ENCODE results near the gene NDST1. TPM values are rescaled to one million over a fixed set of nuclear protein-coding genes. Genes with fewer than 3 reads are reported as not detected.

Gene NDST1
- total and polyA plus RNA-seq, 10 of the 15 experiments (the other 5 are each of a cell fraction or from before 2014, with no cell fraction given): 0.20 to 53.5 (median 12.9) TPM

DNA sequence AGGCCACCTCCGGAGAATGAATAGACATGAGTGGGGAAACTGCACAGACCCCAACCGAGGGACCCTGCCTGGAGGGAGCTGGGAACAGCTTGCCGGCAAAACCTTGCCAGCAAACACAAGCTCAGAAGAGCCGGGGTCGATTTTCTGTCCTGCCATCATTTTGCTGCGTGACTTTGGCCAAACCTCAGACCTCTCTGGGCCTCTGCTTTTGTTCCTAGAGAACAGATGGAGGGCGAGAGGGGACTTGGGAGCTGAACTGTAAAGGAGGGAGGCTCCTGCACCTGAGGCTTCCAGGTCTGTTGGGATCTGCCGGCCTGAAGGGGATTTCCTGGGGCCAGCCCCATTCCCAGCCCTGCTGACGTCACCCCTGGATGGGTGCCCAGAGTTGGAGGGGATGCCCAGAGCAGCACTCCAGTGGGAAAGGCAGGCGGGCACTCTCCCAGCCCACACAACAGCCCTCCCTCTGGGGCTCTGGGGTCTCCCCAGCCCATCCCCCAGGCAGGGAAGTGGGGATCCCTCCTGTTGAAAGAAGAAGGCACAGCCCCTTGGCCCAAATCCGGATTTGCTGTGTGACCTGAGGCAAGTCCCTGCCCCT, 92.1 kb downstream of the NDST1 start (continued):
- TF ChIP-seq, protein P1, sequence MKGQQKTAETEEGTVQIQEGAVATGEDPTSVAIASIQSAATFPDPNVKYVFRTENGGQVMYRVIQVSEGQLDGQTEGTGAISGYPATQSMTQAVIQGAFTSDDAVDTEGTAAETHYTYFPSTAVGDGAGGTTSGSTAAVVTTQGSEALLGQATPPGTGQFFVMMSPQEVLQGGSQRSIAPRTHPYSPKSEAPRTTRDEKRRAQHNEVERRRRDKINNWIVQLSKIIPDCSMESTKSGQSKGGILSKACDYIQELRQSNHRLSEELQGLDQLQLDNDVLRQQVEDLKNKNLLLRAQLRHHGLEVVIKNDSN (IDR thresholded peaks at IDR 0.05; ENCODE audit: borderline replicate concordance, extremely low read length, insufficient read depth, low read depth, low read length): no peak
- TF ChIP-seq IKZF1 (conservative IDR thresholded peaks at IDR 0.05): peak; percentile 83
- TF ChIP-seq IKZF2 (IDR thresholded peaks at IDR 0.05): peak; percentile 57 to 62; a peak in 3 of 4 replicates
- no peak for TF ChIP-seq SREBF1 (IDR thresholded peaks at IDR 0.05; ENCODE audit: low read length)
- no peak for TF ChIP-seq ZZZ3 (IDR thresholded peaks at IDR 0.05; ENCODE audit: control insufficient read depth, insufficient read length, low read depth)
- no peak for TF ChIP-seq SMAD5 (IDR thresholded peaks at IDR 0.05; ENCODE audit: low read depth)
- TF ChIP-seq CBFB (IDR thresholded peaks at IDR 0.05; ENCODE audit: low read depth): no peak
- TF ChIP-seq CBX5 (IDR thresholded peaks at IDR 0.05; ENCODE audit: low read depth): no peak

DNA sequence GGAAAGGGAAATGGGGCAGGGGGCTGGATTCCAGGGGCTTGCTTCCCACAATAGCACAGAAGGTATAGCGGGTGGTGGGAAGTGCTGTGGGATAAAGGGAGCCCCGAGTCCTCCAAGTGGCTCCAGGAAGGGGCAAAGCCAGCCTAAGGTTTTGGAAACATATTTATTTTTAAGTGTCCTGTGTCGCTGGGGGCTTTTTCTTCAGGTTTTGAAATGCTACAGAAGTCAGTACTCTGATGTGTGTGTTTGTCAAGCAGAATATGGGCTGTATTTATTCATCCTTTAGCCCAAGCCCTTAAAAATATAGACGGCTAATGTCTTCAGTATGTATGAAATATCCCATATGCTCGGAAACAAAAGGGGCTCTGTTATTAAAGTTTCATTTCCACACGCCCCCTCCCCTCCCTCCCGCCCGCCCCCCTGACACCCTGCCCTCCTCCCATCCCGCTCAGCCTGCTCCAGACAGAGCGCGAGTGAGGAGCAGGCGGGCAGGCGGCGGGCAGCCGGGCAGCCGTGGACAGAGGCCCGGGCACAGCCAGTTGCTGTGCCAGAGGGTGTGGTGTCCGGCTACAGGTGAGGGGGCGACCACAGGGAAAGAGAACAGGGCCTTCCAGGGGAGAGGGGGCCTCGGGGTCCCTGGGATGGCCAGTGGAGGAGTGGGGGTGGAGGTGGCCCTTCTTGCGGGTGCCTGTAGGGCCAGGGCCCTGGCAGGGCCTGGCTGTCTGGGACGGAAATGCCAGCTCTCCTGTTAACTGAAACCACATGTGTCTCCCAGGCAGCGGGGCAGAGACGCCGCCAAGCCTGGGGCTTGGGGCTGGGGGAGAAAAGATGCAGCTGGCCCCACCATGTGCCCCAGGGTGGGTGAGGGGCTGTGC, 92.9 kb downstream of the NDST1 start:
- ATAC-seq (no peak), FAIRE-seq (no peak), DNase-seq (ENCODE audit: low read depth, low spot score) (no peak)
- CTCF ChIA-PET: no interaction called here
- SMC1A ChIA-PET (ENCODE audit: uncharacterized antibody, unreplicated experiment): no interaction called here
- intact Hi-C loops (cut with micrococcal nuclease; ENCODE audit: unreplicated experiment): no loop called here
- Histone ChIP-seq H3K9me3 (replicated peaks; ENCODE audit: control insufficient read depth, insufficient read depth, low read length) (no peaks in the 10 kb centered on the region), H3K4me2 (ENCODE audit: control insufficient read depth, insufficient read depth) (no peak overlapping the region), H3K4me1 (ENCODE audit: control insufficient read depth, insufficient read depth, low read length) (peaks cover 4% of the 10 kb centered on the region), H4K20me1 (ENCODE audit: control insufficient read depth, insufficient read depth) (no peaks in the 10 kb centered on the region), H3K36me3 (ENCODE audit: control insufficient read depth in 2 of 2, insufficient read depth in 2 of 2, low read length in 1 of 2) (no peaks in the 10 kb centered on the region), H3K27ac (ENCODE audit: control insufficient read depth, insufficient read depth) (no peak overlapping the region), H2AFZ (ENCODE audit: control insufficient read depth, low read depth, low read length) (no peak overlapping the region), H3K27me3 (replicated peaks in 1 of 2; ENCODE audit: control insufficient read depth in 2 of 2, insufficient read depth in 2 of 2, low read length in 1 of 2) (no peaks in the 10 kb centered on the region; a peak in 1 of 4 replicates), H3K4me3 (no peak overlapping the region), H3K9ac (ENCODE audit: control insufficient read depth, insufficient read depth, low read length) (no peak overlapping the region), H3K79me2 (ENCODE audit: control insufficient read depth, insufficient read depth, low read length) (no peaks in the 10 kb centered on the region)
- POLR2A ChIA-PET: interaction anchor here (1.0 kb wide), 1 partner anchor 25 kb away, joined by 3 read pairs; no protein-coding TSS in a partner anchor
- in situ Hi-C loops (cut with MboI): no loop called here
- WGBS (ENCODE audit: insufficient coverage, insufficient replicate concordance, low lambda C conversion rate, missing lambda C conversion rate): 36% methylated on average over 13 of the region's 25 CpGs
- RAD21 ChIA-PET (ENCODE audit: unreplicated experiment): no interaction called here
- BruUV-seq (replicated peaks): no TSS peak
- TF ChIP-seq STAT1 (conservative IDR thresholded peaks at IDR 0.05): no peak
- TF ChIP-seq, protein P2, sequence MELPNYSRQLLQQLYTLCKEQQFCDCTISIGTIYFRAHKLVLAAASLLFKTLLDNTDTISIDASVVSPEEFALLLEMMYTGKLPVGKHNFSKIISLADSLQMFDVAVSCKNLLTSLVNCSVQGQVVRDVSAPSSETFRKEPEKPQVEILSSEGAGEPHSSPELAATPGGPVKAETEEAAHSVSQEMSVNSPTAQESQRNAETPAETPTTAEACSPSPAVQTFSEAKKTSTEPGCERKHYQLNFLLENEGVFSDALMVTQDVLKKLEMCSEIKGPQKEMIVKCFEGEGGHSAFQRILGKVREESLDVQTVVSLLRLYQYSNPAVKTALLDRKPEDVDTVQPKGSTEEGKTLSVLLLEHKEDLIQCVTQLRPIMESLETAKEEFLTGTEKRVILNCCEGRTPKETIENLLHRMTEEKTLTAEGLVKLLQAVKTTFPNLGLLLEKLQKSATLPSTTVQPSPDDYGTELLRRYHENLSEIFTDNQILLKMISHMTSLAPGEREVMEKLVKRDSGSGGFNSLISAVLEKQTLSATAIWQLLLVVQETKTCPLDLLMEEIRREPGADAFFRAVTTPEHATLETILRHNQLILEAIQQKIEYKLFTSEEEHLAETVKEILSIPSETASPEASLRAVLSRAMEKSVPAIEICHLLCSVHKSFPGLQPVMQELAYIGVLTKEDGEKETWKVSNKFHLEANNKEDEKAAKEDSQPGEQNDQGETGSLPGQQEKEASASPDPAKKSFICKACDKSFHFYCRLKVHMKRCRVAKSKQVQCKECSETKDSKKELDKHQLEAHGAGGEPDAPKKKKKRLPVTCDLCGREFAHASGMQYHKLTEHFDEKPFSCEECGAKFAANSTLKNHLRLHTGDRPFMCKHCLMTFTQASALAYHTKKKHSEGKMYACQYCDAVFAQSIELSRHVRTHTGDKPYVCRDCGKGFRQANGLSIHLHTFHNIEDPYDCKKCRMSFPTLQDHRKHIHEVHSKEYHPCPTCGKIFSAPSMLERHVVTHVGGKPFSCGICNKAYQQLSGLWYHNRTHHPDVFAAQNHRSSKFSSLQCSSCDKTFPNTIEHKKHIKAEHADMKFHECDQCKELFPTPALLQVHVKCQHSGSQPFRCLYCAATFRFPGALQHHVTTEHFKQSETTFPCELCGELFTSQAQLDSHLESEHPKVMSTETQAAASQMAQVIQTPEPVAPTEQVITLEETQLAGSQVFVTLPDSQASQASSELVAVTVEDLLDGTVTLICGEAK (IDR thresholded peaks at IDR 0.05; ENCODE audit: borderline replicate concordance): no peak
- TF ChIP-seq, protein P3, sequence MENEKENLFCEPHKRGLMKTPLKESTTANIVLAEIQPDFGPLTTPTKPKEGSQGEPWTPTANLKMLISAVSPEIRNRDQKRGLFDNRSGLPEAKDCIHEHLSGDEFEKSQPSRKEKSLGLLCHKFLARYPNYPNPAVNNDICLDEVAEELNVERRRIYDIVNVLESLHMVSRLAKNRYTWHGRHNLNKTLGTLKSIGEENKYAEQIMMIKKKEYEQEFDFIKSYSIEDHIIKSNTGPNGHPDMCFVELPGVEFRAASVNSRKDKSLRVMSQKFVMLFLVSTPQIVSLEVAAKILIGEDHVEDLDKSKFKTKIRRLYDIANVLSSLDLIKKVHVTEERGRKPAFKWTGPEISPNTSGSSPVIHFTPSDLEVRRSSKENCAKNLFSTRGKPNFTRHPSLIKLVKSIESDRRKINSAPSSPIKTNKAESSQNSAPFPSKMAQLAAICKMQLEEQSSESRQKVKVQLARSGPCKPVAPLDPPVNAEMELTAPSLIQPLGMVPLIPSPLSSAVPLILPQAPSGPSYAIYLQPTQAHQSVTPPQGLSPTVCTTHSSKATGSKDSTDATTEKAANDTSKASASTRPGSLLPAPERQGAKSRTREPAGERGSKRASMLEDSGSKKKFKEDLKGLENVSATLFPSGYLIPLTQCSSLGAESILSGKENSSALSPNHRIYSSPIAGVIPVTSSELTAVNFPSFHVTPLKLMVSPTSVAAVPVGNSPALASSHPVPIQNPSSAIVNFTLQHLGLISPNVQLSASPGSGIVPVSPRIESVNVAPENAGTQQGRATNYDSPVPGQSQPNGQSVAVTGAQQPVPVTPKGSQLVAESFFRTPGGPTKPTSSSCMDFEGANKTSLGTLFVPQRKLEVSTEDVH (IDR thresholded peaks at IDR 0.05; ENCODE audit: low read depth, partially characterized antibody): no peak
- no peak for TF ChIP-seq NFXL1 (IDR thresholded peaks at IDR 0.05; ENCODE audit: borderline replicate concordance)
- TF ChIP-seq GATAD2B (conservative IDR thresholded peaks at IDR 0.05; ENCODE audit: low read depth): no peak

Measured in GM12878 (cell line).